Activated CD4-positive, alpha-beta T cell treated with anti-CD3 and anti-CD28 coated beads for 24 hours (primary cell): ENCODE results near the gene POU2F1.

Source experiments
- DNase-seq, 2 donors: peaks; one replicate each; pipeline ENCODE4 v3.0.0-alpha.2; 2020; ENCODE audit warnings: low read depth in 2 of 2

Gene POU2F1

DNA sequence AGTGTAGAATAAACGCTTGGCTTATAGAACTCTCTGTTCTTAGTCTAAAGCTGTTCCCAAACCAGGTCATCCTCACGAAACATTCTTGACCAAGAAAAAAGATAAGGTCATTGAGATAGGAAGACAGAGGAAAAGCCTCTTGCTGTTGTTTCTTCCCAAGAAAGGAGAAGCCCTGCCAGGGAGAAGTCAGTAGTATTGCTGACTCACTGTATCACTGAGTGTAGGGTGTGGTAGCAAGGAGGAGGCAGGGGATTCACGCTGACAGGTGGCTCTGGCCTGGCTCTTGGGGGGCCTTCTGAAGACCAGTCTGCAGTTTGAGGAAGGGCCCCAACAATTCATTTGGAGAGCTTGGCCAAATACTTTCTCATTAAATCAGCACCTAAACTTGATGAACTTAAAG lies 199.8 kb downstream of the POU2F1 start:
- no peak for DNase-seq

DNA sequence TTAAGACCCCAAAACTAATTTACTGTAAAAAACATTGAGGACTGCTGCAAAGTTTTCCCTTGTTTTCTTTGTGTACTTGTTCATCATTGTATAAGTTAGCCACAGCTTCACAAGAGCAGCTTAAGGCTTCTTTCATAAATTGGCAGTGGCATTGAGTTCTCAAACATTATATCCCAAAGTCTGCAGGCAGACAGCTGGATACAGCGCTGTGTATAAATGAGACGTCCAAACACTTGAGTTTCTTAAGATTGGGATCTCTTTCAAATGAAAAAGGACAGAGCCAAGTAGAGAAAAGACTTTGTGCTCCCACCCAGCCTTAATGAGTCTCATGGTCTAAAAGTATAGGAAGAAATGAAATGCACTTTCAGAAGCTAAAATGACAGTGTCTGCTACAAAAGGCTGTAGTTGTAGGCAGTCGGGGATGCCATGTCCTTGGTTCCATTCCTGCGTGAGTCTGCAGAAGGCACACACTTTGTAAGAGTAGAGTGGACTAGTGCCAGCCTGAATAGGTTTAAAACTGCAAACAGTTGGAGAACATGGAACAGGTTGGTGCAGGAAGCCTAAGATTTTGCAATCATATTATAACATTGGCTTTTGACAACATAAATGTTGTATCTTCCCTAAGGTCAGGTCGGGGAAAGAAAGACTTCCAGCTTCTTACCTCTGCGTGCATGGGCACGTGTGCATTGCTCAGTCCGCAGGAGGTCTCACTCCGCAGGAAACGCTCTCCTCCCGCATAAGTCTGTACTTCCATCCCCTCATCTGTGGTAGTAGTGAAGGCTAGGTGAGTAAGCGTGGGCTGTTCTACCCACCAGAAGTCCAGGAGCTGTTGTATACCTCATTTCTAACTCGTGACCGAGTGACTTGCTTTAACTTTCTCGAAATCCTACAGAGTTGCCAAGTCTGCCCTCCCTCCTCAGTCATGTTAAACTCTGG lies 203.3 kb downstream of the POU2F1 start:
- no peak for DNase-seq

GRCh38 chr1:167425482-167425881 lies 204.8 kb downstream of the POU2F1 start:
- DNase-seq, result no peak

- no peak for DNase-seq
Measured at GRCh38 chr1:167426716-167427115, 206.0 kb downstream of the POU2F1 start.

GRCh38 chr1:167427848-167428247 lies 207.2 kb downstream of the POU2F1 start:
- DNase-seq, result no peak

- DNase-seq, result no peak
Measured at GRCh38 chr1:167428395-167428794, 207.7 kb downstream of the POU2F1 start.

DNA sequence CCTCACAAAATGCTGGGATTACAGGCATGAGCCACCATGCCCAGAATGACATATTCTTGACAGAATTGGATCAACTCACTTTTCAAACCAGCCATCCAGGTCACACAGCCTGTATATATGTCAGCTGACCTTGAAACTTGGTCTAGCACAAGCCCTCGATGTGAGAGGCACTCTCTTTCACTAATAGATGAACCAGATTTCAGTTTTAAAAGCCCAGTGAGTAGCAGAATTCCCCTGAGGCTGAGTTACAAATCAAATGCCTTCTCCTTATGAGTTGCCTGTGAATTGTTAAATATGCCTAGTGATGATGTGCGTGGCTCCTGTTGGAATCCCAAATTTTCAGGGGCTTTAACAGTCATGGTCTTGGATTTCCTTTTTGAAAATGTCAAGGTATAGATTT lies 208.9 kb downstream of the POU2F1 start:
- DNase-seq, result no peak

GRCh38 chr1:167430134-167430848 lies 209.6 kb downstream of the POU2F1 start:
- no peak for DNase-seq

GRCh38 chr1:167430849-167431242 lies 210.2 kb downstream of the POU2F1 start:
- no peak for DNase-seq

GRCh38 chr1:167431261-167431908 lies 210.7 kb downstream of the POU2F1 start:
- DNase-seq, result no peak

GRCh38 chr1:167431909-167432650 lies 211.4 kb downstream of the POU2F1 start:
- DNase-seq, result no peak

DNA sequence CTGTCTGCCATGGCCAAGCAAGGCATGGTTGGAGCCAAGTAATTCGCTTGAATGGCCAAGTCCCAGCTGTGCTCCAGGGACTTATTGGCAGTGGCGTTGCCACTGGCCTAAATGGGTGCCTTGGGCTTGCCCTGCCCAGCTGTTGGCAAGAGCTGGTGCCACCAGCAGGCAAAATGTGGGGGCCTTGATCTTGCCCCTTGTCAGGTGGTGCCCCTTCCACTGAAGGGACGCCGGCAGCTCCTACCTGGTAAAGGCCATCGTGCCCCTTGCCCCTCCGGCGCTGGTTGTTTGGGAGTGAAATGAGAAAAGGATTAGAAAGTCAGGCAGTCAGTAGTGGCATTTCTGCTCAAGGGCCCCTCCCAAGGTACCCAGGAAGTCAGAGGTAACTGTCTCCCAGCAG lies 212.1 kb downstream of the POU2F1 start:
- no peak for DNase-seq

DNA sequence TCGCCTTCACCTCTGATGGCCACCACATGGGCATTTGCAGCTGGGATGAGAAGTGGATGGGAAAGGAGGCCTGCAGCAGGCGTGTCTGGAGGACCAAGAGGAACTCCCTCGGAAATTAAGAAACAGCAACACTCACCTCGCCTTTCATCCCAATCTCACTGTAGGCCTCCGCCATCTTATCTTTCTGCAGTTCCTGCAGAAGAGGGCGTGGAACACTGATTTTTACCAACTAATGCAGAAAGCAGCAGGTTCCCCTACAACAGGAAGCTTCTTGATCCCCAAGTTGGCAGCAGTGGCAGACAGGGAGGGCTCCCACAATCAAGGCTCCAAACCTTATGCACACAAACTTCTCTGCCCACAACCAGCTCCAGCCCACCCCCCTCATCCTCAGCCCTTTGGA lies 213.2 kb downstream of the POU2F1 start:
- DNase-seq, result no peak

- no peak for DNase-seq
Measured at GRCh38 chr1:167434306-167434705, 213.6 kb downstream of the POU2F1 start.

- no peak for DNase-seq
Measured at GRCh38 chr1:167435484-167435883, 214.8 kb downstream of the POU2F1 start.

DNA sequence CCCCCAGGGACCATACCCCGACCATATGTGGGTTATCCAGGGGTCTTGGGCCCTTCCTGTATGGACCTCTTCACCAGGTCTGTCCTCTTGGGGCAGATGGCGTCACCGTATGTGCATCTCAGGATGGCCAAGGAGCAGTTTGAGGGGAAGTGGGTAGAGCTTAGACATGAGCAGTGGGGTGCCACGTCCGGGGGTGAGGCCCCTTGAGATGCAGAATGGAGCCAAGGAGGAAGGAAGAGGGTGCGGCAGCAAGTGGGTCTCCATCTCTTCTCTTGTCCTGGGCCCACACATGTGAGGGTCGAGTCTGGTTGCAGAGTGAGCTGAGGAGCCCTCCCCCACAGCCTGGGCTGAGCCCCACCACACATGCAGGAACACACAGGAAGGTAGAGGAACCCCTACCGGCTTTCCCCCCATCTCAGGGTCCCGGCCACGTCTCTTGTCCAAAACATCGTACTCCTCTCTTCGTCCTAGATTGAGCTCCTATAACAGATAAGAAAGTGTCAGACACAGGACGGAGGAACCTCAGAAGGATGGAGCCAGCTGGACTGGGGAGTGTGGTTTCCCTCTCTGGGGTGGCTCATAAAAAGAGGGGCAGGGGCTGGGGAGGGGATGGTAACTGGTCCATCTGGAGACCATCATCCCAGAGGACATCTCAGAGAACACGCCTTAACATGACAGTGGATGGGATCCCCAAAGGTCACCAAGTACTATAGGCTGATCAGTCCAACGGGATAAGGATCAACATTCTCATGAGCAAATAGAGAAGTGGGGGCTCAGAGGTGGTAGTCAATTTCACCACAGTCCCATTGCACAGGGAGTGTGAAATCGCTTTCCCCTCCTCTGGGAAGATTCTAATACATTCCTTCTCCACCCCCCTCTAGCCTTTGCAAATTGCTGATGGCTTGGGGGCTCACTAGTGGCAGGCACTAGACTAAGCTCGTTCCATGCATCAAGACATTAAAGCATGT lies 217.8 kb downstream of the POU2F1 start:
- no peak for DNase-seq

DNA sequence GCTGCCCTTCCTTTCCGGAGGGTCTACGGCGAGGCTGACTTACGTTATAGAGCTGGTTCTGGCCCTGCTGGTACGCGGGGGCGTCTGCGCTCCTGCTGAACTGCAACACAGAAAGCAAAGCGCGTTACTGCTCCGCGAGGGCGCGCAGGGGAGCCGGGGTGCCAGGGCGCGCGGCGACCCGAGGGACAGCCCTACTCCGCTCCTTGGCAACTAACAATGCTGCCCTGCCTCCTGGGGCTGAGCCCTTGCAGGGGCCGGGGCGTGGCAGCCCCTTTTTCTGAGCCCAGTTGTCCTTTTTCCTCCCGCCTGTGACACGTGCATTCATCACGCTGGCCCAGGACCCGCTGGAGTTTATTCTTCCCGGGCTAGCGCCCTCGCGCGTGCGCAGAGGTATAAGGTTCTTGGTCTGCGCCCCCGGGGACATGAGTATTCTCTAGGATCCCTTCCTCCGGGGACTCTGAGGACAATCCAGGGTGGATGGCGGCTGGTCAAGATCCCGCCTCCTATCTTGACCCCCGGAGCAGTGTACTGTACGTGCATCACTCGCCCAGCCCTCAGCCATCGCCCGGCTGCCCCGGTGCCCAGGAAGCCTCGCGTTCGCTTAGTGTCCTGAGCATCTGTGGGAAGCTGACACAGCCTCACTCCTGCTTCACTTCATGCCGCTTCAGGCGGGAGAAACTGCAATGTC lies 218.8 kb downstream of the POU2F1 start:
- no peak for DNase-seq

GRCh38 chr1:167440345-167440744 lies 219.7 kb downstream of the POU2F1 start:
- no peak for DNase-seq

DNA sequence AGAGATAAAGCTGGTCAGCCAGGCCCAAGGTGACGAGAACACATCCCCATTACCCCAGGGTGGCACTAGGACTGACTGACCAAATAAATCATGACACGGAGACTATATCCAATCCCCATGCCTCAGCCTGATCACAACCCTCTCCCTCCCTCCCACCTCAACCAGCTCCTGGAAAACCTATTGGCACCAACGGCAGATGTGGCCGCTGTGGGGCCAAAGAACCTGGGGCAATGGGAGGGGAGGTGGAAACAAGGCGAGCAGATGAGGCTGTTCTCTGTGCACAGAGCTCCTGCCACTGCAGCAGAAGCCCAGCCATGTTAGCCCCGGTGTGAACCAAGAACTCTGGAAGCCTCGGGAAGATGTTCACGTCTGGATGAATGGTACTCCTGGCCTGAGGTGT lies 220.1 kb downstream of the POU2F1 start:
- DNase-seq, result no peak

DNA sequence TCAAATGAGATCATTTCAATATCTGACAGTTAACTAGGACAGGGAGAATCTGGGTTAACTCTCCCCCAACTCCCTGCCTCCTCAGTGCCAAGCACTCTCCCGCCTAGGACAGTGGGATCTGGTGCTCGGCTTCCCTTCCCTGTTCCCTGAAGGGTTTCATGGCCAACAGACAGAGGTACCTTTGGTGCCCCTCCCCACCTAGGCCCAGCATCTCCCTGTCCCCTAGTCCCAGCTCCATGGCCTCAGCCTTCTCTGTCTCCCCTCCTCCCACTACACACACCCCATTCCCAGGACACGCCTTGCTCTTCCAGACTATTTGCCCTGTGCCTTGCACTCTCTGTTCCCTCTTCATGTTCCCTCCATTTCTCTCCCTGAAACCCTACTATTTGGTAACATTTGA lies 220.5 kb downstream of the POU2F1 start:
- no peak for DNase-seq
